Fibroblast of villous mesenchyme (primary cell): Measurements from ENCODE around the gene GPR183. TPM values are rescaled to one million over a fixed set of nuclear protein-coding genes. Genes with fewer than 3 reads are reported as not detected.

ENCODE experiments used
- DNase-seq: peaks from one replicate; pipeline ENCODE4 v3.0.0-alpha.2; 2010; ENCODE audit warnings: low read depth
- H3K4me3 ChIP-seq: 2 replicates; pipeline ENCODE4 v1.5.1; 2011; ENCODE audit warnings: low read depth, mild to moderate bottlenecking, low read length
- total RNA-seq: library from RNA; depleted of rRNA; stranded (reverse); fragments of >200 nt; gene quantifications from 2 replicates; pipeline ENCODE4 v1.2.3, GENCODE V29; 2012
- TF ChIP-seq, protein P1 (sequence below): IDR thresholded peaks from 2 replicates; pipeline ENCODE4 v1.5.1; 2012; ENCODE audit warnings: low read depth, mild to moderate bottlenecking, low read length; ENCODE audit not compliant: insufficient read depth

Gene GPR183
- total RNA-seq, 1 donor: 0.86 TPM

DNA sequence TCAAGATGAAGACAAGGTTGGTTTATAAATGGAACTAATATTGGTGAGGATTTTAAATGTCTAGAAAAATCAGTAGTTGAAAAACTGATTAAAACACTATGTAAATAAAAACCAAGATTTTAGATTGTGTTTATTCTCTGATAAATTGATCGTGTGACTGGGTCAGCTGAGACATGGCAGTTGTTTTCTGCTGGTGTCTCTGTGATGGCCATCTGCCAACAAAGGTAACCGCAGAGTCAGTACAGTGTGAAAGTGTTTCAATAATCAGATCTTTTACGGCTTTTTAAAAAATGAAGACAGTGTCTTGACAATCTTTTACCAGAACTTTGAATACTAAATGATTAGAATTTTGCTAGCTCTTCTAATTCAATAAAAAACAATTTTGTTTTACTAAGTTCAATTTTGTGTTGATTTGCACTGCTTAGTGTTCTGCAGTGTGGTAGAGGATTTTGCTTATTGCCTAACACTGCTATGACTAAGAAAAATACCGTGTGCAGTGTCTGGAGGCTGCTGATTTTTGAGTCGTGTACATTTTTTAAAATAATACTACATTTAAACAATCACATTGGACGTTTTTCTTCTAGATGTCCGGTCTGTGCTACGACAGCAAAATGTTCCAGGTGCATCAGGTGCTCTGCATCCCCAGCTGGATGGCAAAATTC is 32.7 kb upstream of the GPR183 start:
- DNase-seq: peak; percentile 76
- H3K4me3 ChIP-seq: no peak overlapping the region
- TF ChIP-seq, protein P1, sequence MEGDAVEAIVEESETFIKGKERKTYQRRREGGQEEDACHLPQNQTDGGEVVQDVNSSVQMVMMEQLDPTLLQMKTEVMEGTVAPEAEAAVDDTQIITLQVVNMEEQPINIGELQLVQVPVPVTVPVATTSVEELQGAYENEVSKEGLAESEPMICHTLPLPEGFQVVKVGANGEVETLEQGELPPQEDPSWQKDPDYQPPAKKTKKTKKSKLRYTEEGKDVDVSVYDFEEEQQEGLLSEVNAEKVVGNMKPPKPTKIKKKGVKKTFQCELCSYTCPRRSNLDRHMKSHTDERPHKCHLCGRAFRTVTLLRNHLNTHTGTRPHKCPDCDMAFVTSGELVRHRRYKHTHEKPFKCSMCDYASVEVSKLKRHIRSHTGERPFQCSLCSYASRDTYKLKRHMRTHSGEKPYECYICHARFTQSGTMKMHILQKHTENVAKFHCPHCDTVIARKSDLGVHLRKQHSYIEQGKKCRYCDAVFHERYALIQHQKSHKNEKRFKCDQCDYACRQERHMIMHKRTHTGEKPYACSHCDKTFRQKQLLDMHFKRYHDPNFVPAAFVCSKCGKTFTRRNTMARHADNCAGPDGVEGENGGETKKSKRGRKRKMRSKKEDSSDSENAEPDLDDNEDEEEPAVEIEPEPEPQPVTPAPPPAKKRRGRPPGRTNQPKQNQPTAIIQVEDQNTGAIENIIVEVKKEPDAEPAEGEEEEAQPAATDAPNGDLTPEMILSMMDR: no peak

DNA sequence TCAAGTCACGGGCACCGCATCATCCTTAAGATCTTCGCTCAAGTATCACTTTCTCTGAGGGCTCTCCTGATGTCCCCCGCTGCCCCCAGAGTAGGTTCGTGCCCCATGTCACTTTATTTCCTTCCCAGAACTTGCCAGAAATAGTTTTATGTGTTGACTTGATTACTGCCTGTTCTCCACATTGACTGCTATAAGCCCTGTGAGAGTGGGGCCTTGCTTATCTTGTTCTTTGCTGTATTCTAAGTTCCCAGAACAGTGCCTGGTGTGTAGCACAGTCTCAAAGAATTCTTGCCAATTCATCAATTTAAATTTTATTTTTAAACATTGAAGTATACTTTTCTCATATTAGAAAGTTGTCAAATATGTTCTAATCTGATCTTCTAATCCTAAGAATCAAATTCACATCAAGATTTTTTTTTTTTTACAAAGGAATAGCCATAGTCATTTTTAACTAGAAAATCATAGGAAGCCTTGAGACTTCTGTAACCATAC is 32.1 kb upstream of the GPR183 start:
- TF ChIP-seq, protein P1: no peak
- H3K4me3 ChIP-seq: no peak overlapping the region
- DNase-seq: no peak

DNA sequence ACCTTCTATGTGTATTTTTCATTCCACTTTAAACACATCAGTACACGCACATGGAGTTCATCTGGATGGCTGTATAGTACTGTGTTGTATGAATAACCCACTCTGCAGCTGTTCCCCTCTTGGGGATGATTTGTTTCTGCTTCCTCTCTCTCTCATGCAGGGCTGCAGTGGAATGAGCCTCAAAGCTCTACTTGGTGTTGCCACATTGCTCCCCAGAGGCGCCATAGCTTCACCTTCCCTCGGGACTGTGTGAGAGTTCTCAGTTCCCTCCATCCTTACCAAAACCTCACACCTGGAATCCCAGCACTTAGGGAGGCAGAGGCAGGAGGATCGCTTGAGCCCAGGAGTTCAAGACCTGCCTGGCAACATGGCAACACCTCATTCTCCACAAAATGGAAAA is 28.4 kb upstream of the GPR183 start:
- DNase-seq: no peak
- TF ChIP-seq, protein P1: no peak
- H3K4me3 ChIP-seq: no peak overlapping the region

DNA sequence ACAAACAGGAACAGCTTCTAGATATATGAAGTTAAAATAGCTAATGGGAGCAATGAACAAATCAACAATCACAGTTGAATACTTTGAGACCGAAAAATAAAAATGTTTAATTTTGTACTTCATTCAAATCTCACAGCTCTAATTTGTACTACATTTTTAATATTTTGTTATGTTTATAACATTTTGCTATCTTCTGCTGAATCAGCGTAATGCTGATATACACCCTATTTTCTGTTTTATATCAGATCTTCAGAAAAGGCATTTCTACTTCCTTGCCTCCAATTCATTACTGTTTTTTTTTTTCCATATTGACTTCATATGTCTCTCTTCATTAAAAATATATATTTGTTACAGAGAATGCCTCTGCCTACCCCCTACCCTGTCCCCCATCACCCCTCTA is 27.9 kb upstream of the GPR183 start:
- TF ChIP-seq, protein P1: no peak
- DNase-seq: no peak
- no peak overlapping the region for H3K4me3 ChIP-seq

DNA sequence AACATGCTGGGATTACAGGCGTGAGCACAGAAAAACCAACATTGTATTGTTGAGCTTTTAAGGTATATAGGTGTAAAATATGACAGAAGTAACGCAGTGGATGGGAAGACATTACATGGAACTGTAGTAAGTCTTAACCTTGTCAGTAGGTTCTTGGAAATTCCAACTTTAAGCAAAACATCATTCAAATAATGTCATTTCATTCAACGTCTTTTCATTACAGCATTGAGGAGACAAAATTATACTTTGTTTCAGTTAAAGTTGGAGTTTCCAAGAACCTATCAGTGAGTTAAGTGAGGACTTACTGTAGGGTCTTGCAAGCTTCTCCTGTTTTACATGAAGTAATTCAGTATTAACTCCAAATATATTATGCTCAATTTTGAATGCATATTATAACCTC is 27.0 kb upstream of the GPR183 start:
- TF ChIP-seq, protein P1: no peak
- no peak for DNase-seq
- no peak overlapping the region for H3K4me3 ChIP-seq

DNA sequence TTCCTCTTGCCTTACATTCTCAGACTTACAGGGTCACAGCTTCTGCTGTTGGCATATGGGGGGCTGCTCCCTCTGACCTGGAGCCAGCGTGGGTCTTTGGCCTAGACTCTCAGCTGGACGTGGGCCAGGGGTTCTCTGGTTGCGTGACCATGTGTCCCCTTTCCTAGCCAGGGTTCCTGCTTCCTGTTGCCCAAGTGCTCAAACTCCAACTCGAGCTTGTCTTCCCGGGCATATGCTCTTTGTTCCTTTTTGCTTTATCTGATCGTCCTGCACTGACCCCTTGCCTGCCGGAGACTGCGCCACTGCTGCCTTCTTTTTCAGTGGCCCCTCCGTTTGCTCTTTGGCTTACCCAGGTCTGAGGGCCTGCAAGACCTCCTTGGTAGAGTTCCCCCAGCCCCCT is 25.3 kb upstream of the GPR183 start:
- H3K4me3 ChIP-seq: no peak overlapping the region
- TF ChIP-seq, protein P1: no peak
- no peak for DNase-seq

DNA sequence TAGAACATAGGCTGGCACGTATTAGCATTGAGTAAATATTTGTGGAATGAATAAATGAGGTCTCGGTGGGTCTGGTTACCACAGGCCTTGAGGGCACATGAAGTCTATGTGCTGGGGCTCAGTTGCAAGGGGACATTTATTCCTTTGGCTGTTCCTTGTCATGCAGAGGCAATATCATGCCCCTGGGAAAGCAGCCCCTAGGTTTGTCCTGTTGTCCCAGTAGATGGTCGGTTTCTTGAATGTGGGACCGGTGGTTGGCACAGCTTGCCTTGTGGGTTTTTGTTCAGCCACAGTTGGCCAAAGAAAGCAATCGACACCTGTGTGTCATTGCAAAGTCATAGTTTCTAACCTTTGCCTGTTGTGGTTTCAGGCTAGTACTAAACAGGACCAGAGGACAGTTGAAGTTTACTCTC is 24.7 kb upstream of the GPR183 start:
- no peak for DNase-seq
- TF ChIP-seq, protein P1: no peak

More for the DNA sequence above, 24.7 kb upstream of the GPR183 start:
- no peak overlapping the region for H3K4me3 ChIP-seq
